ENCODE measurements around the gene MAPRE3. TPM values are rescaled to one million over a fixed set of nuclear protein-coding genes. Genes with fewer than 3 reads are reported as not detected.

Gene MAPRE3
- total RNA-seq, 1 donor from 2014 or later = 16.3 TPM

DNA sequence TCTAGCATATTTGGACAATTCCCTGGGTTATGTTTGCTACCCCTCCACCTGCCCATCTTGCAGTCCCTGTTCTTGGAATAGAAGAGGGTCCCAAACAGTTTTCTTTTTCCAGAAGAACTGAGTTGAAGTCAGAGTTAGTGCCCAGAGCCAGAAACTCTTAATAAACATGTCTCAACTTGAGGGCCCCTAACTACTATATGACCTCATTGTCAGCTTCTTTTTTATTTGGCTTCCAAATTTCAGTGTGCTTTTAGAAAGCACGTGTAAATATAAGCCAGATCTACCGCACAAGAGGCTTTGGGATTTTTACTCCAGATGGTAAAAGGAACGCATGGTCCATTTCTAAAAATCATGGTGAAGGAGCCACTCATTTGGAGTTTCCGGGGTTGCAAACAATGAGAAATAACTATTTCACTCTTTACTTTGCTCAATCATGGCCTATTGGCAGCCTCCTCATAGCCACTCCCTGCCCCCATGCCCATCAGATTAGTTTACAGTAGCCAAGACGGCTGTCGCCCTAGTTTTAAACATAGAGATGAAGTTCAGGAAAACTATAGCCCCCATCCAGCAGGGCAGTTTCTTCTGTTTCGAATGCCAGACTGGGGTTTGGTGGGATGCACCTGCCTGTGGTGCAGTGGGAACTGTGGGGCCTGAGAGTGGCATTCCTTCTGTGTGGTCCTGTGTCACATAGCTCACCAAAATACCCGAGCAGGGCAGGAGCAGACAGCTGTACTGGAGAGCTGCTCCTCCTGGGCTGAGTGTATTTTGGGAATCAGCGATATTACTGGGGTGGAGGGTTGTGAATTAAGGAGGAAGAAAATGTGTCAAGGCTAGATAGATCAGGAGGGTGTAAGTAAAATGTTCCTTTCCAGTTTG is 1.7 kb downstream of the MAPRE3 start:
- Mint-ChIP-seq H3K27me3 (ENCODE audit: low read depth) (peaks cover 39% of the 10 kb centered on the region), H3K4me3 (peak overlapping the region; percentile 89), H3K4me1 (peaks cover 26% of the 10 kb centered on the region), H3K27ac (ENCODE audit: unreplicated experiment) (no peak overlapping the region), H3K9me3 (no peaks in the 10 kb centered on the region), H3K36me3 (ENCODE audit: low read depth) (no peaks in the 10 kb centered on the region)
- TF ChIP-seq, protein P1, sequence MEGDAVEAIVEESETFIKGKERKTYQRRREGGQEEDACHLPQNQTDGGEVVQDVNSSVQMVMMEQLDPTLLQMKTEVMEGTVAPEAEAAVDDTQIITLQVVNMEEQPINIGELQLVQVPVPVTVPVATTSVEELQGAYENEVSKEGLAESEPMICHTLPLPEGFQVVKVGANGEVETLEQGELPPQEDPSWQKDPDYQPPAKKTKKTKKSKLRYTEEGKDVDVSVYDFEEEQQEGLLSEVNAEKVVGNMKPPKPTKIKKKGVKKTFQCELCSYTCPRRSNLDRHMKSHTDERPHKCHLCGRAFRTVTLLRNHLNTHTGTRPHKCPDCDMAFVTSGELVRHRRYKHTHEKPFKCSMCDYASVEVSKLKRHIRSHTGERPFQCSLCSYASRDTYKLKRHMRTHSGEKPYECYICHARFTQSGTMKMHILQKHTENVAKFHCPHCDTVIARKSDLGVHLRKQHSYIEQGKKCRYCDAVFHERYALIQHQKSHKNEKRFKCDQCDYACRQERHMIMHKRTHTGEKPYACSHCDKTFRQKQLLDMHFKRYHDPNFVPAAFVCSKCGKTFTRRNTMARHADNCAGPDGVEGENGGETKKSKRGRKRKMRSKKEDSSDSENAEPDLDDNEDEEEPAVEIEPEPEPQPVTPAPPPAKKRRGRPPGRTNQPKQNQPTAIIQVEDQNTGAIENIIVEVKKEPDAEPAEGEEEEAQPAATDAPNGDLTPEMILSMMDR (conservative IDR thresholded peaks at IDR 0.05) = no peak
- DNase-seq (ENCODE audit: low read depth, low spot score) = no peak

DNA sequence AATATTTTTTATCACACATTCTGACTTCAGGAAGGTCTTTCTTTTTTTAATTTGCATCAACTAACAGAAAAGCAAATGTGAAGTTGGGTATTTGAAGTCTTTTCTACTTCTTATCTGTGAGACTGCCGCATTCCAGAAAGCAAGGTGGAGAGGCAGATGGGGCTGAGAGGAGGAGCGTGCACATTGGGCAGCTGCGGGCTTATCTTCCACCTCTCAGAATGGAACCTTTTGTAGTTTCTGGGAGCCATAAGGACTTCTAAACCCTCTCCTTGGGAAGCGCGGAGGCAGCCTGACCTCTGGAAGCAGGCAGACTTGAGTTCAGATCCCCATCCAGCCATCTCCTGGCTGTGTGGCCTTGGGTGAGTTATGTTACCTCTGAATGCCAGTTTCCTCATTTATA is 3.9 kb downstream of the MAPRE3 start:
- Mint-ChIP-seq H3K36me3 (ENCODE audit: low read depth) (no peaks in the 10 kb centered on the region), H3K4me3 (no peak overlapping the region), H3K27me3 (ENCODE audit: low read depth) (peaks cover 22% of the 10 kb centered on the region), H3K27ac (ENCODE audit: unreplicated experiment) (no peak overlapping the region), H3K9me3 (no peaks in the 10 kb centered on the region), H3K4me1 (peaks cover 21% of the 10 kb centered on the region)
- TF ChIP-seq, protein P1 (conservative IDR thresholded peaks at IDR 0.05) = no peak
- no peak for DNase-seq (ENCODE audit: low read depth, low spot score)

DNA sequence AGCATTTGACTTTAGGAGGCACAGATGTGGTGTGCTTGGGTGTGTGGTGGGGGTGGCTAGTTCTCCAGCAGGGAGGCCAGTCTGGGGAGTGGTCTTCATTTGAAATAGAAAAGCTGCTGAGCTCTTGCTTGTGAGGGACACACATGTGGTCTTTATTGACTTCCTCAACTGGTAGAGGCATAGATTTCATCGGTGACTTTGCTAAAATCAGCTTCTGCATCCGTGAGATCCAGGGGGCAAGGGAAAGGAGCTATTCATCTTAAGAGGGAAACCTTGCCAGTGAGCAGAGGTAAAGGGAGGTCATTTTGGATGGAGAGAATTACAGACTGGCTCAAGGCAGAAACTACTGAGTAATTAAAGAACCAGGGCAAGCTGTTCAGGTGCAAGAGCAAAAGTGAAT is 4.7 kb downstream of the MAPRE3 start:
- TF ChIP-seq, protein P1 (conservative IDR thresholded peaks at IDR 0.05) = no peak
- no peak overlapping the region for H3K4me3 Mint-ChIP-seq
- peaks cover 24% of the 10 kb centered on the region for H3K4me1 Mint-ChIP-seq
- no peak overlapping the region for H3K27ac Mint-ChIP-seq (ENCODE audit: unreplicated experiment)
- no peaks in the 10 kb centered on the region for H3K36me3 Mint-ChIP-seq (ENCODE audit: low read depth)
- DNase-seq (ENCODE audit: low read depth, low spot score) = no peak
- peaks cover 16% of the 10 kb centered on the region for H3K27me3 Mint-ChIP-seq (ENCODE audit: low read depth)
- no peaks in the 10 kb centered on the region for H3K9me3 Mint-ChIP-seq

DNA sequence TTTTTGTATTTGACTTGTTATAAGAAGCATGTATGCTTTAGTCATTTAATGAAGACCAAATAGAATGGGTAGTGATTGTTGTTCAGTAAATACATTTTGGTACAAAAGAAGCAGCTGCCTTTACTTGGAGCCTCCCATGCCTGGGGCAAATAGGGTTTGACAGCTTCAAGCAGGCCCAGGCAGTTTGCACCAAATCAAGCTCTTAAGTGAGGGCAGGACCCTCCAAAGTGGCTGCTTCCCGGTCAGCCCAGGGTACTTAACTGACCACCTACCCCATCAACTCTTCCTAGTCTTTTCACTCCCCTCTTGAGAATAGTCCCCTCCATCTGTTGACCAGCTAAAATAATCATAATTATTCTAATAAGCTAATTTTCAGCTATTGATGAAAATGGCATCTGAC is 5.2 kb downstream of the MAPRE3 start:
- Mint-ChIP-seq H3K27me3 (ENCODE audit: low read depth) (peaks cover 14% of the 10 kb centered on the region), H3K4me1 (peaks cover 25% of the 10 kb centered on the region), H3K36me3 (ENCODE audit: low read depth) (no peaks in the 10 kb centered on the region)

DNA sequence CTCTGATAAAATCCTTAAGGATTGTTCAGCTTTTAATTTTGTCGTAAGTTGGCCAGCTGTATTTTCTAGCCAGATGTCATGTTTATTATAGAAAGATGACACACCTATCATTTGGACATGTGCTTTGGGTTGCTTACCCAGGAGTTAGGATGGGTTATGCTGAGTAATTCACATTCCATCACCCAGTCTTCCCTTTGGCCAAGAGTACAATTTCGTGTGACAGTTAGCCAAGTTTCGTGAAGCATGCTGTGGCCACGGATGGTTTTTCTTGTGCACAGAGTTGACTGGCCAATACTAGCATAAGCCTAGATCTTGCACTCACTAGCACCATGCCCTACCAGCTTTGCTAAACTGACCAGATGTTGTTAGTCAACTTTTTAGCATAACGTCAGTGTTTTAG is 5.8 kb downstream of the MAPRE3 start:
- TF ChIP-seq, protein P1 (conservative IDR thresholded peaks at IDR 0.05) = no peak
- Mint-ChIP-seq H3K9me3 (no peaks in the 10 kb centered on the region), H3K27me3 (ENCODE audit: low read depth) (peaks cover 12% of the 10 kb centered on the region)

More for the DNA sequence above, 5.2 kb downstream of the MAPRE3 start:
- H3K9me3 Mint-ChIP-seq = no peaks in the 10 kb centered on the region
- no peak overlapping the region for H3K4me3 Mint-ChIP-seq
- no peak for DNase-seq (ENCODE audit: low read depth, low spot score)
- TF ChIP-seq, protein P1 (conservative IDR thresholded peaks at IDR 0.05) = no peak
- no peak overlapping the region for H3K27ac Mint-ChIP-seq (ENCODE audit: unreplicated experiment)

More for the DNA sequence above, 5.8 kb downstream of the MAPRE3 start:
- Mint-ChIP-seq H3K27ac (ENCODE audit: unreplicated experiment) (no peak overlapping the region), H3K36me3 (ENCODE audit: low read depth) (no peaks in the 10 kb centered on the region), H3K4me3 (no peak overlapping the region), H3K4me1 (peaks cover 27% of the 10 kb centered on the region)
- DNase-seq (ENCODE audit: low read depth, low spot score) = no peak
